GM19463 (cell line): Measurements from ENCODE around the gene NASP.

Source experiments
- ATAC-seq: cut with Tn5 transposase; IDR thresholded peaks from one replicate; pipeline ENCODE4 v1.9.1; 2021; ENCODE audit warnings: mild to moderate bottlenecking, moderate library complexity; ENCODE audit not compliant: unreplicated experiment

The NASP gene

DNA sequence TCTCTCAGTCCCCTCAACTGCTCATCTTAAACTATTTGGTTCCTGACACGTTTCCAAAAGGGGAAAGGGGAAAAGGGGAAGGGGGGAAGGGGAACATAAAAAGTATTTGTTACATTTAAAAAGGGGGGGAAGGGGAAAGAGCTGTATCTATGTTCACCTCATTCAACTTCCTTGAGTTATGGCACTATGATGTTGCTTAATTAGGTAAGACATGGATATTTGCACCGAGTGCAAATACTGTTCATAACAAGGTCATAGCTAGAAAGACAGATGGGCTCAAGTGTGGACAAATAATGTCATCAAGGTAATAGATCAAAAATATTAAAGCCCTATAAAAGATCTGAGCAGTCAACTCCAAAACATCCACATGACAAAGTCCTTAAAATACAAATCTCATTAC, 76.5 kb downstream of the NASP start:
- ATAC-seq = no peak

DNA sequence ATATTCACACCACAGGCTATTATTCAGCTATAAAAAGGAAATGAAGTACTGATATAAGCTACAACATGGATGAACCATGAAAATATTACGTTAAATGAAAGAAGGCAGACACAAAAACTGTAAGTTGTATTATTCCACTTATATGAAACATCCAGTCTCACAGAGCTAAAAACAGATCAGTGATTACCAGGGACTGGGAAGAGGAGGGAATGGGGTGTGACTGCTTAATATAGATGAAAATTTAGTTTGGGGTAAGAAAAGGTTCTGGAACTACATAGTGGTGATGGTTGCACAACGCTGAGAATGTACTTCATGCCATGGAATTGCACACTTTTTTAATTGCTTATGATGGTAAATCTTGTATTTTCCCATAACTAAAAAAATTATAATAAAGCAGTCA, 83.0 kb downstream of the NASP start:
- ATAC-seq = no peak

DNA sequence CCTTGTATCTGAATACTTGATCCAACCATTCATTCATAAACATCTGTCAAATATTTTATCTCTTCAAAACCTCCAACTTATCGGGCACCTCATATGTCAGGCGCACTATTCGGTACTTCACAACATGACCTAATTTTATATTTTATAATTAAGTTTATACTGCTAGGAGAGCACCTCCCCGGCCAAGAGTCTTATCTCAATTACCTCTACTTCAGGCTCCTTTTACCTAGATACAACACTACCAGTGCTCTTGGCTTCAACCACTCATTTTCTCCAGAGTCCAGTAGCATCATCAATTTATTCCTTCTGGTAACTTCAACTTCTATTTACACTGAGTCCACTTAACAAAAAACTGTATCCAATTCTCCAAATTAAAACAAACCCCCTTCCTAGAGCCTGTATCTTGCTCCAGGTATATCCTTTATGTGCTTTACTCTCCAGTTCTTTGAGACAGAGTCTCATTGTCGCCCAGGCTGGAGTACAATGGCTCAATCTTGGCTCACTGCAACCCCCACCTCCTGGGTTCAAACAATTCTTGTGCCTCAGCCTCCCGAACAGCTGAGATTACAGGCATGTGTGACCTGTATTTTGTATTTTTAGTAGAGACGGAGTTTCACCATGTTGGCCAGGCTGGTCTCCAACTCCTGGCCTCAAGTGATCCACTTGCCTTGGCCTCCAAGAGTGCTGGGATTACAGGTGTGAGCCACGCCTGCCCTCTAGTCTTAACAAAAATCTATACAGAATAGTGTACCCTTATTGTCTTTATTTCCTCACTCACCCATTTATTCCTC, 83.7 kb downstream of the NASP start:
- no peak for ATAC-seq
